T-cell (primary cell): Measurements from ENCODE around the gene ADAMTSL2. TPM values are rescaled to one million over a fixed set of nuclear protein-coding genes. Genes with fewer than 3 reads are reported as not detected.

Source experiments
- ATAC-seq, 4 experiments: fragments of 200-7000 bp in 3 of 4; fragments of 150-1000 bp in 1 of 4; cut with Tn5 transposase; replicated peaks in 1 of 4; 1 replicate in 3 of 4; 2 replicates in 1 of 4; pipeline ENCODE4 v1.10.0; 2021; ENCODE audit warnings: moderate library complexity in 3 of 4, mild to moderate bottlenecking in 2 of 4, moderate number of reproducible peaks in 1 of 4
- CTCF ChIA-PET, 2 donors: fragments of 300-600 bp; sonication (Branson Sonifier 250); formaldehyde crosslinking; loops; one replicate each; lab custom pipeline; 2022; ENCODE audit warnings: antibody characterized with exemption in 2 of 2; lab: Charles Lee
- POLR2A ChIA-PET, 2 donors: fragments of 300-600 bp; sonication (Branson Sonifier 250); formaldehyde crosslinking; loops; one replicate each; lab custom pipeline; 2022; ENCODE audit warnings: antibody characterized with exemption in 2 of 2; lab: Charles Lee
- DNase-seq, 35 experiments: peaks; one replicate each; pipeline versions ENCODE4 v3.0.0 to v3.0.0-alpha.2; 2013 to 2023
- H3K27ac ChIP-seq: one replicate; pipeline ENCODE4 v1.5.1; 2013; ENCODE audit warnings: low read length
- H3K27me3 ChIP-seq, 2 experiments: replicated peaks in 1 of 2; 1 replicate in 1 of 2; 2 replicates in 1 of 2; pipeline versions ENCODE4 v1.6.1 to v1.7.0; 2013; ENCODE audit warnings: low read length in 1 of 2, mixed read lengths in 1 of 2; ENCODE audit not compliant: control insufficient read depth in 2 of 2, insufficient read depth in 2 of 2; ENCODE audit errors: extremely low read depth in 1 of 2
- H3K36me3 ChIP-seq, 2 donors: 1 replicate in 1 of 2; 2 replicates in 1 of 2; pipeline versions ENCODE4 v1.6.1 to v1.7.0; 2013; ENCODE audit warnings: low read length in 1 of 2; ENCODE audit not compliant: control insufficient read depth in 2 of 2, insufficient read depth in 1 of 2; ENCODE audit errors: extremely low read depth in 1 of 2
- H3K4me1 ChIP-seq, 2 experiments: 1 replicate in 1 of 2; 2 replicates in 1 of 2; pipeline versions ENCODE4 v1.6.1 to v1.7.0; 2013; ENCODE audit warnings: low read length in 2 of 2, mixed read lengths in 1 of 2; ENCODE audit not compliant: insufficient read depth in 2 of 2, control insufficient read depth in 1 of 2; ENCODE audit errors: extremely low read depth in 1 of 2
- H3K4me3 ChIP-seq, 2 donors: 1 replicate in 1 of 2; 2 replicates in 1 of 2; pipeline versions ENCODE4 v1.5.1 to v1.7.0; 2013; ENCODE audit warnings: mild to moderate bottlenecking in 2 of 2, low read length in 1 of 2, moderate library complexity in 1 of 2; ENCODE audit not compliant: control insufficient read depth in 1 of 2; ENCODE audit errors: extremely low read depth in 1 of 2
- H3K9me3 ChIP-seq: 2 replicates; pipeline ENCODE4 v1.7.0; 2013
- H3K27ac Mint-ChIP-seq, 2 donors: one replicate each; pipeline ENCODE4 v1.8.0; 2020 to 2021; ENCODE audit warnings: mild to moderate bottlenecking in 2 of 2, mixed read lengths in 2 of 2
- H3K27me3 Mint-ChIP-seq, 2 donors: one replicate each; pipeline ENCODE4 v1.8.0; 2021 to 2022; ENCODE audit warnings: mixed read lengths in 2 of 2
- H3K36me3 Mint-ChIP-seq: one replicate; pipeline ENCODE4 v1.8.0; 2021; ENCODE audit warnings: mixed read lengths
- H3K4me1 Mint-ChIP-seq, 3 donors: one replicate each; pipeline ENCODE4 v1.8.0; 2020 to 2022; ENCODE audit warnings: mixed read lengths in 3 of 3, mild to moderate bottlenecking in 1 of 3
- H3K4me3 Mint-ChIP-seq, 3 donors: one replicate each; pipeline ENCODE4 v1.8.0; 2020 to 2022; ENCODE audit warnings: mild to moderate bottlenecking in 3 of 3, mixed read lengths in 3 of 3, moderate library complexity in 3 of 3
- H3K9me3 Mint-ChIP-seq, 3 donors: one replicate each; pipeline ENCODE4 v1.8.0; 2020 to 2022; ENCODE audit warnings: mixed read lengths in 3 of 3
- WGBS: methylation state at CpG from one replicate; pipeline ENCODE4 v1.1.5; 2013; ENCODE audit warnings: missing lambda C conversion rate; ENCODE audit not compliant: insufficient coverage; 5-methylcytosine and 5-hydroxymethylcytosine counted together
- total RNA-seq, 35 experiments: library from RNA in 6 of 35; stranded (reverse) in 6 of 35; fragments of 120-200 nt in 1 of 35; gene quantifications; one replicate each; pipeline versions ENCODE4 v1.2.1 to v1.2.4 and lab custom pipeline; 2013 to 2026

Gene ADAMTSL2
- total RNA-seq, 5 donors from 2014 or later (not counting 1 experiment from before 2014, with no cell fraction given) = 0.16 to 0.76 (median 0.53) TPM

- peaks cover 12 to 15% (median 13%) of the 10 kb centered on the region in 3 donors for H3K4me1 Mint-ChIP-seq
- H3K4me1 ChIP-seq = peaks cover 7 to 15% of the 10 kb centered on the region in 2 experiments
- no peaks in the 10 kb centered on the region for H3K36me3 ChIP-seq
- ATAC-seq (no peak), DNase-seq (no peak)
- H3K4me3 ChIP-seq = peak overlapping the region in 1 of 2 donors; percentile 35
- no peak overlapping the region for H3K27ac Mint-ChIP-seq
- ChIA-PET POLR2A (interaction anchor here in 1 of 2 donors (0.5 kb wide), 1 partner anchor 82 kb away, joined by 3 read pairs; no protein-coding TSS in a partner anchor), CTCF (no interaction called here)
- peaks cover 26 to 63% of the 10 kb centered on the region in 2 donors for H3K27me3 Mint-ChIP-seq
- no peaks in the 10 kb centered on the region for H3K9me3 ChIP-seq
- no peak overlapping the region for H3K4me3 Mint-ChIP-seq
- no peaks in the 10 kb centered on the region for H3K36me3 Mint-ChIP-seq
- H3K27me3 ChIP-seq = peaks cover 3 to 60% of the 10 kb centered on the region in 2 experiments
- no peak overlapping the region for H3K27ac ChIP-seq
- no peaks in the 10 kb centered on the region for H3K9me3 Mint-ChIP-seq
- WGBS = 17% methylated on average over 41 of the region's 41 CpGs
These were observed 74.4 kb downstream of the ADAMTSL2 start for GRCh38 chr9:133608889-133609288.

- DNase-seq (peak in 24 of 35 experiments; percentile 6 to 72 (median 24)), ATAC-seq (peak; percentile 40 to 81 (median 58))
- H3K27me3 ChIP-seq = peaks cover 3 to 63% of the 10 kb centered on the region in 2 experiments
- H3K36me3 ChIP-seq = no peaks in the 10 kb centered on the region
- WGBS = 11% methylated on average over 51 of the region's 61 CpGs
- POLR2A ChIA-PET = interaction anchor here in 1 of 2 donors (0.5 kb wide), 1 partner anchor 81 kb away, joined by 3 read pairs; no protein-coding TSS in a partner anchor
- peak within 1 kb of the TSS in 1 of 2 donors; percentile 35 for H3K4me3 ChIP-seq
- H3K27me3 Mint-ChIP-seq = peaks cover 26 to 61% of the 10 kb centered on the region in 2 donors
- H3K9me3 Mint-ChIP-seq = no peaks in the 10 kb centered on the region
- H3K4me1 ChIP-seq = peaks cover 6 to 14% of the 10 kb centered on the region in 2 experiments
- CTCF ChIA-PET = no interaction called here
- H3K27ac Mint-ChIP-seq = peak within 1 kb of the TSS in 1 of 2 donors; percentile 52
- H3K27ac ChIP-seq = no peak within 1 kb of the TSS
- no peaks in the 10 kb centered on the region for H3K9me3 ChIP-seq
- peaks cover 8 to 10% (median 9%) of the 10 kb centered on the region in 3 donors for H3K4me1 Mint-ChIP-seq
- no peaks in the 10 kb centered on the region for H3K36me3 Mint-ChIP-seq
- peak within 1 kb of the TSS in 1 of 3 donors; percentile 36 for H3K4me3 Mint-ChIP-seq
These were observed 75.0 kb downstream of the ADAMTSL2 start, which contains the start of gene FAM163B for GRCh38 chr9:133609311-133610098. Gene FAM163B (minus strand): TSS chr9:133609389. CDS start chr9:133580223, 29,166 bp downstream.

DNA sequence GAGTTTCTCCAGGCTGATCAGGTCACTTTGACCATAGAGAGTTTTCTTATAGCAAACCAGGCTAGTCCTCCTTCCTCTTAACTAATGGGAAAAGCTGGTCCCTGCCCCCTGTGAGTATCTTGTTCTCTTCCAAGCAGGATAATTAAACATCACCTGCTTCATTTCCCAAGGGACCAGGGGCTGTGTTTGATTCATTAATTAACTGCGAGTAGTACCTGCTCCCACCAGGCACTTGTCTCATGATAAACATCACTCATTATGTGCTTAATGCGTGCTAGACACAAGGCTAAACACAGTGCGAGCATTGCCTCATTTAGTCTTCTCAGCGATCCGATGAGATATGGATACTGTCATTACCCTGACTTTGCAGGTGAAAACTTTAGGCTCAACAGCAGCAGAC lies 76.3 kb downstream of the ADAMTSL2 start:
- H3K27ac ChIP-seq = no peak overlapping the region
- H3K9me3 Mint-ChIP-seq = no peaks in the 10 kb centered on the region
- DNase-seq (no peak), ATAC-seq (no peak)
- H3K27ac Mint-ChIP-seq = no peak overlapping the region
- H3K9me3 ChIP-seq = no peaks in the 10 kb centered on the region
- H3K36me3 ChIP-seq = no peaks in the 10 kb centered on the region
- ChIA-PET CTCF (no interaction called here), POLR2A (no interaction called here)
- no peak overlapping the region for H3K4me3 Mint-ChIP-seq
- peaks cover 26 to 56% of the 10 kb centered on the region in 2 donors for H3K27me3 Mint-ChIP-seq
- H3K36me3 Mint-ChIP-seq = no peaks in the 10 kb centered on the region
- peaks cover 1 to 4% (median 4%) of the 10 kb centered on the region in 3 donors for H3K4me1 Mint-ChIP-seq
- H3K4me1 ChIP-seq = peaks cover 2 to 6% of the 10 kb centered on the region in 2 experiments
- H3K4me3 ChIP-seq = no peak overlapping the region
- H3K27me3 ChIP-seq = peaks cover 3 to 57% of the 10 kb centered on the region in 2 experiments
- WGBS = 98% methylated on average over 5 of the region's 5 CpGs

DNA sequence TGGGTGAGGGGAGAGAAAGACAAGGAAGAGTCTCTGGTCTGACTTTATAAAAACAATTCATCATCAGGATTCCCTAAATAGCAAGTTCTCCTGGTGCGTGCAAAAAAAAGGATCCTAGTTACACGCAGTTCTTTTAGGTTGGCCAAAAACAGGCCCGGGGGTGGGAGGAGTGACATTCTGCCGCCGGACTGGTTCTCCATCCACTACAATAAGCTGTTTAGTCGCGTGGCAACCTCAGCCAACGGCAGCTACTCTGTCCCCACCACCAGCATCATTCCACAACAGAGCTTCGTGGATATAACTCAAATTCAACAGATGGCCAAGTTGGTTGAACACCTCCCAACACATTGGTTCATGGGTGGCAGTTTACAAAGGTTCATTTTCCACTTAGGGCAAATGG lies 77.5 kb downstream of the ADAMTSL2 start:
- Mint-ChIP-seq H3K27me3 (peaks cover 26 to 44% of the 10 kb centered on the region in 2 donors), H3K27ac (no peak overlapping the region), H3K4me1 (peaks cover 0 to 4% (median 4%) of the 10 kb centered on the region in 3 donors), H3K36me3 (no peaks in the 10 kb centered on the region), H3K9me3 (no peaks in the 10 kb centered on the region), H3K4me3 (no peak overlapping the region)
- Histone ChIP-seq H3K27ac (no peak overlapping the region), H3K4me1 (peaks cover 2 to 6% of the 10 kb centered on the region in 2 experiments), H3K36me3 (no peaks in the 10 kb centered on the region), H3K9me3 (no peaks in the 10 kb centered on the region), H3K27me3 (peaks cover 3 to 54% of the 10 kb centered on the region in 2 experiments), H3K4me3 (no peak overlapping the region)
- DNase-seq (no peak), ATAC-seq (no peak)
- ChIA-PET POLR2A (no interaction called here), CTCF (no interaction called here)
- 64% methylated on average over 4 of the region's 9 CpGs for WGBS

GRCh38 chr9:133612816-133613215 lies 78.3 kb downstream of the ADAMTSL2 start:
- H3K4me3 Mint-ChIP-seq = no peak overlapping the region
- H3K4me3 ChIP-seq = no peak overlapping the region
- H3K27ac ChIP-seq = no peak overlapping the region
- peaks cover 26 to 39% of the 10 kb centered on the region in 2 donors for H3K27me3 Mint-ChIP-seq
- no peaks in the 10 kb centered on the region for H3K9me3 Mint-ChIP-seq
- ChIA-PET CTCF (no interaction called here), POLR2A (no interaction called here)
- ATAC-seq = no peak
- 81% methylated on average over 4 of the region's 8 CpGs for WGBS
- peaks cover 0 to 4% (median 4%) of the 10 kb centered on the region in 3 donors for H3K4me1 Mint-ChIP-seq
- peaks cover 0 to 6% of the 10 kb centered on the region in 2 experiments for H3K4me1 ChIP-seq
- no peak for DNase-seq
- no peaks in the 10 kb centered on the region for H3K9me3 ChIP-seq
- peaks cover 3 to 50% of the 10 kb centered on the region in 2 experiments for H3K27me3 ChIP-seq
- H3K27ac Mint-ChIP-seq = no peak overlapping the region
- no peaks in the 10 kb centered on the region for H3K36me3 ChIP-seq
- H3K36me3 Mint-ChIP-seq = no peaks in the 10 kb centered on the region

DNA sequence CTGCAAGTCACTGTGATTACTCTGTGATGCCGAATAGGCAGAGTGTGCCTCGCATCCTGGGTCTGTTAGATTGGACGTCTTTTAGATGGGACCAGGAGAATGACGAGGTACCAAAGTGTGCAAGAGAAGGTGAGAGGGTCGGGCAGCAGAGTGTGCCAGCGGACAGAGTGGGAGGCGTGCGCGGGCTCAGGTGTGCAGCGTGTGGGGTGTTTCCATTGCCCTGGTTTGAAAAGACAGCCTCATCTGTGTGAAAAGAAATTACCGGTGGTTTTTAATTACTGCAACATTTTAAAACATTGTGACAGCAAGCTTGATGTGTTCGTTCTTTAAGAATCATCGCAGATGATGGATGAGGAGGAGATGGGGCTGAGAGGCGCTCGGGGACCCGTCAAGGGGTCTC lies 78.9 kb downstream of the ADAMTSL2 start:
- CTCF ChIA-PET = no interaction called here
- Mint-ChIP-seq H3K9me3 (no peaks in the 10 kb centered on the region), H3K27ac (no peak overlapping the region), H3K4me1 (peaks cover 5 to 7% (median 7%) of the 10 kb centered on the region in 3 donors), H3K4me3 (no peak overlapping the region), H3K27me3 (peaks cover 26 to 34% of the 10 kb centered on the region in 2 donors), H3K36me3 (no peaks in the 10 kb centered on the region)
- no peaks in the 10 kb centered on the region for H3K36me3 ChIP-seq
- WGBS = 78% methylated on average over 14 of the region's 16 CpGs
- H3K27me3 ChIP-seq = peaks cover under 1 to 44% of the 10 kb centered on the region in 2 experiments
- peaks cover 0 to 6% of the 10 kb centered on the region in 2 experiments for H3K4me1 ChIP-seq
- no peak overlapping the region for H3K4me3 ChIP-seq
- no peaks in the 10 kb centered on the region for H3K9me3 ChIP-seq
- H3K27ac ChIP-seq = no peak overlapping the region
- no peak for DNase-seq
- no peak for ATAC-seq
- POLR2A ChIA-PET = no interaction called here
